Measurements from ENCODE around the gene SLC16A11. TPM values are rescaled to one million over a fixed set of nuclear protein-coding genes. Genes with fewer than 3 reads are reported as not detected.
A peak's percentile ranks its signal among the peaks of the same experiment; 100 is the strongest.
"Not testable (repeated sequence)": the region's sequence is repeated elsewhere in the genome, so short reads cannot be mapped to it uniquely, and the experiment has no call there.

The SLC16A11 gene
- 0.34 and 0.47 TPM in 2 replicates for total RNA-seq

GRCh38 chr17:7043497-7044198 lies at the start of gene SLC16A11:
SLC16A11 (minus strand) TSS chr17:7044092; CDS start chr17:7043513, 579 bp downstream.
- H3K9me3 Mint-ChIP-seq, result no peaks in the 10 kb centered on the region
- H3K36me3 Mint-ChIP-seq (ENCODE audit: low read depth), result peaks cover 9% of the 10 kb centered on the region
- no peak within 1 kb of the TSS for H3K27ac Mint-ChIP-seq
- peaks cover 10% of the 10 kb centered on the region for H3K27me3 Mint-ChIP-seq (ENCODE audit: insufficient read depth)
- DNase-seq (ENCODE audit: low spot score), result no peak
- H3K4me1 Mint-ChIP-seq (ENCODE audit: low read depth), result peaks cover 28% of the 10 kb centered on the region
- H3K4me3 Mint-ChIP-seq, result peak within 1 kb of the TSS; percentile 54
- intact Hi-C loops (cut with micrococcal nuclease), result no loop called here

GRCh38 chr17:7091311-7092005 lies 47.6 kb upstream of the SLC16A11 start:
- H3K4me1 Mint-ChIP-seq (ENCODE audit: low read depth); H3K4me3 Mint-ChIP-seq; H3K36me3 Mint-ChIP-seq (ENCODE audit: low read depth); intact Hi-C loops (cut with micrococcal nuclease); H3K27ac Mint-ChIP-seq; H3K9me3 Mint-ChIP-seq; DNase-seq (ENCODE audit: low spot score): not testable (repeated sequence)
- peaks cover 23% of the 10 kb centered on the region for H3K27me3 Mint-ChIP-seq (ENCODE audit: insufficient read depth)

GRCh38 chr17:7089570-7089969 lies 45.7 kb upstream of the SLC16A11 start:
- peaks cover 15% of the 10 kb centered on the region for H3K27me3 Mint-ChIP-seq (ENCODE audit: insufficient read depth)
- H3K36me3 Mint-ChIP-seq (ENCODE audit: low read depth); intact Hi-C loops (cut with micrococcal nuclease); H3K4me1 Mint-ChIP-seq (ENCODE audit: low read depth); H3K9me3 Mint-ChIP-seq; H3K27ac Mint-ChIP-seq; DNase-seq (ENCODE audit: low spot score); H3K4me3 Mint-ChIP-seq: not testable (repeated sequence)

- H3K9me3 Mint-ChIP-seq; DNase-seq (ENCODE audit: low spot score); intact Hi-C loops (cut with micrococcal nuclease); H3K4me1 Mint-ChIP-seq (ENCODE audit: low read depth); H3K4me3 Mint-ChIP-seq; H3K36me3 Mint-ChIP-seq (ENCODE audit: low read depth); H3K27ac Mint-ChIP-seq: not testable (repeated sequence)
- H3K27me3 Mint-ChIP-seq (ENCODE audit: insufficient read depth), result peaks cover 18% of the 10 kb centered on the region
These were observed 44.5 kb upstream of the SLC16A11 start for GRCh38 chr17:7088442-7088841.

GRCh38 chr17:7084088-7084487 lies 40.2 kb upstream of the SLC16A11 start:
- H3K9me3 Mint-ChIP-seq, result no peaks in the 10 kb centered on the region
- H3K27me3 Mint-ChIP-seq (ENCODE audit: insufficient read depth), result peaks cover 22% of the 10 kb centered on the region
- no peak for DNase-seq (ENCODE audit: low spot score)
- H3K36me3 Mint-ChIP-seq (ENCODE audit: low read depth), result no peaks in the 10 kb centered on the region
- H3K27ac Mint-ChIP-seq, result no peak overlapping the region
- peaks cover 23% of the 10 kb centered on the region for H3K4me1 Mint-ChIP-seq (ENCODE audit: low read depth)
- H3K4me3 Mint-ChIP-seq, result no peak overlapping the region
- intact Hi-C loops (cut with micrococcal nuclease), result no loop called here

GRCh38 chr17:7083592-7083991 lies 39.7 kb upstream of the SLC16A11 start:
- Mint-ChIP-seq H3K27ac (no peak overlapping the region), H3K4me1 (ENCODE audit: low read depth) (peaks cover 23% of the 10 kb centered on the region), H3K36me3 (ENCODE audit: low read depth) (no peaks in the 10 kb centered on the region), H3K9me3 (no peaks in the 10 kb centered on the region), H3K4me3 (no peak overlapping the region), H3K27me3 (ENCODE audit: insufficient read depth) (peaks cover 24% of the 10 kb centered on the region)
- intact Hi-C loops (cut with micrococcal nuclease), result no loop called here
- no peak for DNase-seq (ENCODE audit: low spot score)

- H3K27me3 Mint-ChIP-seq (ENCODE audit: insufficient read depth), result peaks cover 21% of the 10 kb centered on the region
- peak; percentile 31 for DNase-seq (ENCODE audit: low spot score)
- intact Hi-C loops (cut with micrococcal nuclease), result no loop called here
- no peak overlapping the region for H3K27ac Mint-ChIP-seq
- no peak overlapping the region for H3K4me3 Mint-ChIP-seq
- no peaks in the 10 kb centered on the region for H3K9me3 Mint-ChIP-seq
- no peaks in the 10 kb centered on the region for H3K36me3 Mint-ChIP-seq (ENCODE audit: low read depth)
- H3K4me1 Mint-ChIP-seq (ENCODE audit: low read depth), result peaks cover 23% of the 10 kb centered on the region
These were observed 37.6 kb upstream of the SLC16A11 start for GRCh38 chr17:7081341-7082062.

GRCh38 chr17:7080456-7081041 lies 36.7 kb upstream of the SLC16A11 start:
- H3K4me3 Mint-ChIP-seq, result no peak overlapping the region
- peaks cover 23% of the 10 kb centered on the region for H3K4me1 Mint-ChIP-seq (ENCODE audit: low read depth)
- H3K27ac Mint-ChIP-seq, result no peak overlapping the region
- intact Hi-C loops (cut with micrococcal nuclease), result no loop called here
- no peak for DNase-seq (ENCODE audit: low spot score)
- H3K36me3 Mint-ChIP-seq (ENCODE audit: low read depth), result no peaks in the 10 kb centered on the region
- no peaks in the 10 kb centered on the region for H3K9me3 Mint-ChIP-seq
- H3K27me3 Mint-ChIP-seq (ENCODE audit: insufficient read depth), result peaks cover 21% of the 10 kb centered on the region

GRCh38 chr17:7079581-7080455 lies 35.9 kb upstream of the SLC16A11 start, which contains the start of gene CLEC10A:
CLEC10A (minus strand) TSS chr17:7080251; CDS start chr17:7078812, 1,439 bp downstream.
- peaks cover 20% of the 10 kb centered on the region for H3K27me3 Mint-ChIP-seq (ENCODE audit: insufficient read depth)
- peaks cover 23% of the 10 kb centered on the region for H3K4me1 Mint-ChIP-seq (ENCODE audit: low read depth)
- no peak for DNase-seq (ENCODE audit: low spot score)
- H3K27ac Mint-ChIP-seq, result no peak within 1 kb of the TSS
- H3K4me3 Mint-ChIP-seq, result no peak within 1 kb of the TSS
- intact Hi-C loops (cut with micrococcal nuclease), result no loop called here
- no peaks in the 10 kb centered on the region for H3K36me3 Mint-ChIP-seq (ENCODE audit: low read depth)
- no peaks in the 10 kb centered on the region for H3K9me3 Mint-ChIP-seq

GRCh38 chr17:7078711-7079110 lies 34.8 kb upstream of the SLC16A11 start:
- Mint-ChIP-seq H3K9me3 (no peaks in the 10 kb centered on the region), H3K36me3 (ENCODE audit: low read depth) (no peaks in the 10 kb centered on the region), H3K27ac (no peak overlapping the region), H3K27me3 (ENCODE audit: insufficient read depth) (peaks cover 11% of the 10 kb centered on the region), H3K4me1 (ENCODE audit: low read depth) (peaks cover 22% of the 10 kb centered on the region), H3K4me3 (no peak overlapping the region)
- no peak for DNase-seq (ENCODE audit: low spot score)
- intact Hi-C loops (cut with micrococcal nuclease), result no loop called here

- no peak for DNase-seq (ENCODE audit: low spot score)
- no peaks in the 10 kb centered on the region for H3K9me3 Mint-ChIP-seq
- peaks cover 17% of the 10 kb centered on the region for H3K4me1 Mint-ChIP-seq (ENCODE audit: low read depth)
- H3K27me3 Mint-ChIP-seq (ENCODE audit: insufficient read depth), result peaks cover 8% of the 10 kb centered on the region
- intact Hi-C loops (cut with micrococcal nuclease), result no loop called here
- no peak overlapping the region for H3K27ac Mint-ChIP-seq
- H3K36me3 Mint-ChIP-seq (ENCODE audit: low read depth), result no peaks in the 10 kb centered on the region
- H3K4me3 Mint-ChIP-seq, result no peak overlapping the region
These were observed 34.1 kb upstream of the SLC16A11 start for GRCh38 chr17:7077911-7078546.

GRCh38 chr17:7074931-7075330 lies 31.0 kb upstream of the SLC16A11 start:
- no peaks in the 10 kb centered on the region for H3K36me3 Mint-ChIP-seq (ENCODE audit: low read depth)
- H3K4me3 Mint-ChIP-seq, result no peak overlapping the region
- no peak for DNase-seq (ENCODE audit: low spot score)
- H3K4me1 Mint-ChIP-seq (ENCODE audit: low read depth), result no peaks in the 10 kb centered on the region
- H3K27me3 Mint-ChIP-seq (ENCODE audit: insufficient read depth), result peaks cover 8% of the 10 kb centered on the region
- H3K9me3 Mint-ChIP-seq, result no peaks in the 10 kb centered on the region
- intact Hi-C loops (cut with micrococcal nuclease), result no loop called here
- no peak overlapping the region for H3K27ac Mint-ChIP-seq

Data from activated T-helper 1 cell treated with anti-CD3 and anti-CD28 coated beads, Interleukin-12 subunit alpha, Interleukin-12 subunit beta, Interleukin-2, Interleukin-4 antibody, amounts not matched to agents 30 ng/mL and 10 ng/mL and 1 ng/mL, durations not matched to agents 14 hours and 24 hours and 36 hours (primary cell).